Mucosa of descending colon (tissue), 3 donors: ENCODE measurements around the gene CARF. TPM values are rescaled to one million over a fixed set of nuclear protein-coding genes. Genes with fewer than 3 reads are reported as not detected.
"Not testable (repeated sequence)": the region's sequence is repeated elsewhere in the genome, so short reads cannot be mapped to it uniquely, and the experiment has no call there.

Experiments used
- ATAC-seq: fragments of 200-7000 bp; cut with Tn5 transposase; one replicate; pipeline ENCODE4 v1.9.1; 2020; ENCODE audit warnings: mild to moderate bottlenecking, moderate library complexity
- DNase-seq, 3 donors: peaks; one replicate each; pipeline ENCODE4 v3.0.0-alpha.2; 2020
- H3K36me3 ChIP-seq: fragments of 200-600 bp; one replicate; pipeline ENCODE4 v1.8.0; 2021; ENCODE audit warnings: low read depth, mild to moderate bottlenecking
- H3K4me1 ChIP-seq: fragments of 200-600 bp; one replicate; pipeline ENCODE4 v1.8.0; 2021; ENCODE audit warnings: low read depth, mild to moderate bottlenecking
- H3K4me3 ChIP-seq: fragments of 200-600 bp; one replicate; pipeline ENCODE4 v1.8.0; 2021; ENCODE audit warnings: mild to moderate bottlenecking
- H3K9me3 ChIP-seq: fragments of 200-600 bp; one replicate; pipeline ENCODE4 v1.8.0; 2021; ENCODE audit warnings: mild to moderate bottlenecking
- intact Hi-C, 2 donors: fragments of 100-400 bp; cut with DNase I in 1 of 2; cut with micrococcal nuclease in 1 of 2; formaldehyde crosslinking; loops; one replicate each; pipeline versions ENCODE4 v1.11.0 to v1.11.1; 2022; cut with DNase I, micrococcal nuclease
- total RNA-seq, 3 donors: library from RNA; stranded (reverse); fragmentation: NEBNext Ultra II Directional in 2 of 3; extraction: Animal tissue kit (Norgen Biotek cat#: 25700) in 2 of 3; gene quantifications; one replicate each; pipeline versions ENCODE4 v1.2.1 to v1.2.4, GENCODE V29; 2021 to 2023
- TF ChIP-seq, protein P1 (sequence below): fragments of 200-600 bp; IDR thresholded peaks from one replicate; pipeline ENCODE4 v1.8.0; 2022; ENCODE audit warnings: antibody characterized with exemption, mild to moderate bottlenecking
- donor health status: DM: no; HTN: no; CAD: no; lungs with moderate emphysema.
- donor health status: DM: no; HTN: no; CAD: no.
- donor health status: DM: no; HTN: yes; CAD: no.

Gene CARF
- total RNA-seq, 3 donors from 2014 or later = 7.0 to 12.3 (median 9.8) TPM

GRCh38 chr2:202881570-202881969, 30.5 kb upstream of the CARF start:
- Histone ChIP-seq H3K4me3 (no peak overlapping the region), H3K9me3 (no peaks in the 10 kb centered on the region), H3K4me1 (no peaks in the 10 kb centered on the region), H3K36me3 (no peaks in the 10 kb centered on the region)
- ATAC-seq (no peak), DNase-seq (no peak)
- TF ChIP-seq, protein P1, sequence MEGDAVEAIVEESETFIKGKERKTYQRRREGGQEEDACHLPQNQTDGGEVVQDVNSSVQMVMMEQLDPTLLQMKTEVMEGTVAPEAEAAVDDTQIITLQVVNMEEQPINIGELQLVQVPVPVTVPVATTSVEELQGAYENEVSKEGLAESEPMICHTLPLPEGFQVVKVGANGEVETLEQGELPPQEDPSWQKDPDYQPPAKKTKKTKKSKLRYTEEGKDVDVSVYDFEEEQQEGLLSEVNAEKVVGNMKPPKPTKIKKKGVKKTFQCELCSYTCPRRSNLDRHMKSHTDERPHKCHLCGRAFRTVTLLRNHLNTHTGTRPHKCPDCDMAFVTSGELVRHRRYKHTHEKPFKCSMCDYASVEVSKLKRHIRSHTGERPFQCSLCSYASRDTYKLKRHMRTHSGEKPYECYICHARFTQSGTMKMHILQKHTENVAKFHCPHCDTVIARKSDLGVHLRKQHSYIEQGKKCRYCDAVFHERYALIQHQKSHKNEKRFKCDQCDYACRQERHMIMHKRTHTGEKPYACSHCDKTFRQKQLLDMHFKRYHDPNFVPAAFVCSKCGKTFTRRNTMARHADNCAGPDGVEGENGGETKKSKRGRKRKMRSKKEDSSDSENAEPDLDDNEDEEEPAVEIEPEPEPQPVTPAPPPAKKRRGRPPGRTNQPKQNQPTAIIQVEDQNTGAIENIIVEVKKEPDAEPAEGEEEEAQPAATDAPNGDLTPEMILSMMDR = no peak
- intact Hi-C loops = no loop called here

DNA sequence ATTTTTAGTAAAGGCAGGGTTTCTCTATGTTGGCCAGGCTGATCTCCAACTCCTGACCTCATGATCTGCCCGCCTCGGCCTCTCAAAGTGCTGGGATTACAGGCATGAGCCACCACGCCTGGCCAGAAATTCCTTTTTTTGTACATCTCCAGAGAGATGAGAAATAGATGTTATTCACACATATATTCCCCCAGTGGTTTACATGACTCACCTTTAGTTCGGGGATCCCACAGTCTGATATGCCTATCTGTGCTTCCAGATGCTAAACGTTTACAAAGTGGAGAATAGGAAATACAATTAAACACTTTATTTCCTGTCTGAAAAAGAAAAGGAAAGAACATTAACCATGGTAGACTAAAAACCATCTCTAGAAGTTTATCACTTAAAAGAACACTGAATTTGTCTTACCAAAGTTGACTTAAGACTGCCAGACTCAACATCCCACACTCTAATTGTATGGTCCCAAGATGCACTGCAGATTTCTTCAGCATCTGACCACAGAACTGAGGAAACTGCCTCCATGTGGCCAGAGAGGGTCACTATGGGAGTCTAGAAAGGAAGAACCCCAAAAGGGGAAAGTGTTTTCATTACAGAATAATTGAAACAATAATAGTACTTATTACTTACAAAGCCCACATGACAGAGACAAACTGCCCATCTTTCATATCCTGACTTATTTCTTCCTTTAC, 27.9 kb upstream of the CARF start:
- no peaks in the 10 kb centered on the region for H3K36me3 ChIP-seq
- DNase-seq = no peak
- no peak overlapping the region for H3K4me3 ChIP-seq

DNA sequence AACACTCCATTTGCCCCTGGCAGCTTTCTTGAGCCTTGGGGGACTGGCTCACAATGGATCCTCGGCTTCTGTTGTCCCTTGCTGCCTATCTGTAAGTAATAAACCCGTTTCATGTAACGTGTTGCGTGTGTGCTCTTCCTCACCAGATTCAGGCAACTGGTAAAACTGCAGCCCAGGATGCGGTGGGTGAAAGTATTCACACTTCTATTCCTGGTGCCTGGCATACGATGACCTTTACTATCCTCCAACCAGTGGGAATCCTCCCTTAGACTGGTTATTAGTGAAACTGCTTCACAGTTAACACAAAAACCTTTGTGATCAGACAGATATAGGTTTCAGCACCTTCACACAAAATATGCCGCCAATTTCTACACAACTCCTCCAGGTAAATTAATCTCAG, 26.9 kb upstream of the CARF start:
- Histone ChIP-seq H3K9me3 (no peaks in the 10 kb centered on the region), H3K36me3 (no peaks in the 10 kb centered on the region), H3K4me3 (no peak overlapping the region), H3K4me1 (no peaks in the 10 kb centered on the region)
- intact Hi-C loops = no loop called here
- TF ChIP-seq, protein P1 = no peak
- DNase-seq (no peak), ATAC-seq (no peak)

More for the DNA sequence above, 27.9 kb upstream of the CARF start:
- H3K9me3 ChIP-seq = no peaks in the 10 kb centered on the region
- no peaks in the 10 kb centered on the region for H3K4me1 ChIP-seq
- intact Hi-C loops = no loop called here
- no peak for ATAC-seq
- TF ChIP-seq, protein P1 = no peak

- H3K4me3 ChIP-seq, DNase-seq, H3K9me3 ChIP-seq, intact Hi-C loops, ATAC-seq, H3K4me1 ChIP-seq, H3K36me3 ChIP-seq: not testable (repeated sequence)
These were observed 6.6 kb upstream of the CARF start for GRCh38 chr2:202905507-202905906.

- Histone ChIP-seq H3K4me3 (no peak overlapping the region), H3K36me3 (no peaks in the 10 kb centered on the region), H3K9me3 (no peaks in the 10 kb centered on the region), H3K4me1 (peaks cover 8% of the 10 kb centered on the region)
- DNase-seq (no peak), ATAC-seq (no peak)
- TF ChIP-seq, protein P1 = no peak
- intact Hi-C loops = no loop called here
These were observed 3.9 kb upstream of the CARF start for GRCh38 chr2:202908186-202908585.

- Histone ChIP-seq H3K4me1 (peaks cover 8% of the 10 kb centered on the region), H3K36me3 (no peaks in the 10 kb centered on the region), H3K9me3 (no peaks in the 10 kb centered on the region), H3K4me3 (no peak overlapping the region)
- DNase-seq (no peak), ATAC-seq (no peak)
- intact Hi-C loops = no loop called here
- TF ChIP-seq, protein P1 = no peak
These were observed 2.5 kb upstream of the CARF start for GRCh38 chr2:202909394-202910192.

- DNase-seq, H3K36me3 ChIP-seq, H3K4me3 ChIP-seq, intact Hi-C loops, ATAC-seq, H3K4me1 ChIP-seq, H3K9me3 ChIP-seq: not testable (repeated sequence)
These were observed 1.8 kb upstream of the CARF start for GRCh38 chr2:202910250-202910649.
